OCI-LY3 (cell line): ENCODE results near the gene ANKZF1.

Source experiments
- H2AFZ ChIP-seq: fragments of 200-600, 300-600 bp; shearing (Covaris generic); 2 replicates; pipeline ENCODE4 v1.6.0; 2014; ENCODE audit warnings: antibody characterized with exemption, low read depth, low read length
- H3K27ac ChIP-seq: fragments of 200-600, 300-600 bp; sonication (generic); 2 replicates; pipeline ENCODE4 v1.5.1; 2014; ENCODE audit warnings: mild to moderate bottlenecking, low read length, moderate library complexity, mixed read lengths
- H3K27me3 ChIP-seq: fragments of 200-600, 300-600 bp; sonication (generic); 2 replicates; pipeline ENCODE4 v1.6.1; 2014; ENCODE audit warnings: low read depth, low read length, mixed read lengths
- H3K36me3 ChIP-seq: fragments of 200-600, 300-600 bp; sonication (generic); replicated peaks from 2 replicates; pipeline ENCODE3; 2014; ENCODE audit warnings: low read depth, low read length, mixed read lengths
- H3K4me1 ChIP-seq: fragments of 300-600, 200-600 bp; sonication (generic); 2 replicates; pipeline ENCODE4 v1.6.1; 2014; ENCODE audit warnings: low read length, mixed read lengths
- H3K4me2 ChIP-seq: fragments of 200-600, 300-600 bp; sonication (generic); 2 replicates; pipeline ENCODE4 v1.6.1; 2014; ENCODE audit warnings: low read length, mixed read lengths
- H3K4me3 ChIP-seq: fragments of 300-600, 200-600 bp; sonication (generic); 2 replicates; pipeline ENCODE4 v1.5.1; 2014; ENCODE audit warnings: antibody characterized with exemption, mild to moderate bottlenecking, low read length, moderate library complexity
- H3K79me2 ChIP-seq: fragments of 300-600, 200-600 bp; shearing (Covaris generic); 2 replicates; pipeline ENCODE4 v1.6.1; 2014; ENCODE audit warnings: mild to moderate bottlenecking, low read length, mixed read lengths
- H3K9ac ChIP-seq: fragments of 300-600, 200-600 bp; shearing (Covaris generic); 2 replicates; pipeline ENCODE4 v1.6.0; 2014; ENCODE audit warnings: mild to moderate bottlenecking, low read length, moderate library complexity
- H3K9me3 ChIP-seq: fragments of 200-600, 300-600 bp; shearing (Covaris generic); 2 replicates; pipeline ENCODE4 v1.6.1; 2014; ENCODE audit warnings: low read length, mixed read lengths; ENCODE audit not compliant: insufficient read depth
- H4K20me1 ChIP-seq: fragments of 200-600, 300-600 bp; sonication (generic); 2 replicates; pipeline ENCODE4 v1.6.1; 2016; ENCODE audit warnings: low read length, mixed read lengths; ENCODE audit not compliant: insufficient read depth
- EZH2phosphoT487 ChIP-seq: fragments of 200-600 bp; shearing (Covaris generic); IDR thresholded peaks from 2 replicates; pipeline ENCODE4 v1.6.1; 2018; ENCODE audit warnings: antibody characterized with exemption, mixed run types, low read depth
- TF ChIP-seq, protein P1 (sequence below): fragments of 200-600, 300-600 bp; sonication (generic); IDR thresholded peaks from 2 replicates; pipeline ENCODE4 v1.5.1; 2014; ENCODE audit warnings: antibody characterized with exemption, low read length, low read depth

ANKZF1 gene

DNA sequence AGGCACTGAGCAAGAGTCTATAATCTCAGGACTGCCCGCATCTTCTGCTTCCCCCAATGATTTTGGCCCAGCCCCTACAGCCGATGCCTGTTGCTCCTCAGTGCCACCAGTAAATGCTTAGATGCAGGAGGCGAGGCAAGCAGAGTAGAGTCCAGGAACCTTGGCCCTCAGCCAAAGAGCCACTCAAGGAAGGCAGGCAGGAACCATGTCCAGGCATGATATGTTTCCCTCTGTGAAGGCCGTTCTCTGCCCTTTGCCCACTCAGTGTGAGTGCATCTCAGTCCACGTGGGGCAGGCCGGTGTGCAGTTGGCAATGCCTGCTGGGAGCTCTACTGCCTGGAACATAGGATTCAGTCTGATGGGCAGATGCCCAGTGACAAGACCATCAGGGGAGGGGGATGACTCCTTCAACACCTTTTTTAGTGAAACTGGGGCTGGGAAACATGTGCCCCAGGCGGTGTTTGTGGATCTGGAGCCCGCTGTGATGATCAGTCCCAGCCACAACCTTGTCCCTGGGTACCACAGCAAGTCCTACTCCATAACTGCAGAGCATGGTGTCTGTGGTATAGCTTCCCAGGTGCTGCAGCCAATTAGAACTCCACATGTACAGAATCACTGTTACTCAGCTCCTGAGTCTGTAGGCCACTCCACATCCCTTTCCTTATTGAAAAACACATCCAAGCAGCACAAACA lies 39.9 kb downstream of the ANKZF1 start:
- Histone ChIP-seq H3K27me3 (no peaks in the 10 kb centered on the region), H3K4me2 (no peak overlapping the region), H2AFZ (no peak overlapping the region), H3K9ac (no peak overlapping the region), H3K79me2 (no peaks in the 10 kb centered on the region), H4K20me1 (no peaks in the 10 kb centered on the region), H3K36me3 (no peaks in the 10 kb centered on the region), H3K4me1 (no peaks in the 10 kb centered on the region), H3K9me3 (no peaks in the 10 kb centered on the region), H3K27ac (no peak overlapping the region), H3K4me3 (no peak overlapping the region)
- TF ChIP-seq, protein P1, sequence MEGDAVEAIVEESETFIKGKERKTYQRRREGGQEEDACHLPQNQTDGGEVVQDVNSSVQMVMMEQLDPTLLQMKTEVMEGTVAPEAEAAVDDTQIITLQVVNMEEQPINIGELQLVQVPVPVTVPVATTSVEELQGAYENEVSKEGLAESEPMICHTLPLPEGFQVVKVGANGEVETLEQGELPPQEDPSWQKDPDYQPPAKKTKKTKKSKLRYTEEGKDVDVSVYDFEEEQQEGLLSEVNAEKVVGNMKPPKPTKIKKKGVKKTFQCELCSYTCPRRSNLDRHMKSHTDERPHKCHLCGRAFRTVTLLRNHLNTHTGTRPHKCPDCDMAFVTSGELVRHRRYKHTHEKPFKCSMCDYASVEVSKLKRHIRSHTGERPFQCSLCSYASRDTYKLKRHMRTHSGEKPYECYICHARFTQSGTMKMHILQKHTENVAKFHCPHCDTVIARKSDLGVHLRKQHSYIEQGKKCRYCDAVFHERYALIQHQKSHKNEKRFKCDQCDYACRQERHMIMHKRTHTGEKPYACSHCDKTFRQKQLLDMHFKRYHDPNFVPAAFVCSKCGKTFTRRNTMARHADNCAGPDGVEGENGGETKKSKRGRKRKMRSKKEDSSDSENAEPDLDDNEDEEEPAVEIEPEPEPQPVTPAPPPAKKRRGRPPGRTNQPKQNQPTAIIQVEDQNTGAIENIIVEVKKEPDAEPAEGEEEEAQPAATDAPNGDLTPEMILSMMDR: no peak
- TF ChIP-seq EZH2phosphoT487: no peak

DNA sequence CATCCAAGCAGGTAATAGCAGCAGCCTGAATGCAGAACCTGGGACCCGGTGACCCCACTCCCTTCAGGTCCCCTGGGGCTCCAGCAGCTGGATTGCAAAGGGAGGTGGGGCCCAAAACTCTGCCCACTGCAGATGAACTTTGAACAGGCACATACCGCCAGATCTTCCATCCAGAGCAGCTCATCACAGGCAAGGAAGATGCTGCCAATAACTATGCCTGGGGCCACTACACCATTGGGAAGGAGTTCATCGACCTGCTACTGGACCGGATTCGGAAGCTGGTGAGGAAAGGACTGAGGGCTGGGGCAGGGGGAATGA lies 40.4 kb downstream of the ANKZF1 start:
- no peaks in the 10 kb centered on the region for H3K9me3 ChIP-seq
- no peaks in the 10 kb centered on the region for H3K4me1 ChIP-seq
- H4K20me1 ChIP-seq: no peaks in the 10 kb centered on the region
- TF ChIP-seq, protein P1: no peak
- TF ChIP-seq EZH2phosphoT487: no peak
- no peak overlapping the region for H2AFZ ChIP-seq
- H3K79me2 ChIP-seq: no peaks in the 10 kb centered on the region
- H3K27ac ChIP-seq: no peak overlapping the region
- no peak overlapping the region for H3K4me3 ChIP-seq
- no peaks in the 10 kb centered on the region for H3K36me3 ChIP-seq
- H3K4me2 ChIP-seq: no peak overlapping the region
- no peak overlapping the region for H3K9ac ChIP-seq
- H3K27me3 ChIP-seq: no peaks in the 10 kb centered on the region

DNA sequence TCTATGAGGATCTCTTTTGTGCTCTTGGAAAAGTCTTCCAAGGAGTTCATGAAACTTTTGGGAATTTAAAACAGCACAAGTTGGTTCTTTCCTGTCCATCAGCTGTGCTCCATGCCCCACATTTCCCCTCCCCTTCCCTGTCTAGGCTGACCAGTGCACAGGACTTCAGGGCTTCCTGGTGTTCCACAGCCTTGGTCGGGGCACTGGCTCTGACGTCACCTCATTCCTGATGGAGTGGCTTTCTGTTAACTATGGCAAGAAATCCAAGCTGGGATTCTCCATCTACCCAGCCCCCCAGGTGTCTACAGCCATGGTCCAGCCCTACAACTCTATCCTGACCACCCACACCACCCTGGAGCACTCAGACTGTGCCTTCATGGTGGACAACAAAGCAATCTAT lies 41.4 kb downstream of the ANKZF1 start:
- Histone ChIP-seq H3K79me2 (no peaks in the 10 kb centered on the region), H3K27ac (no peak overlapping the region), H4K20me1 (no peaks in the 10 kb centered on the region), H2AFZ (no peak overlapping the region), H3K36me3 (no peaks in the 10 kb centered on the region), H3K4me3 (no peak overlapping the region), H3K4me1 (no peaks in the 10 kb centered on the region), H3K9ac (no peak overlapping the region), H3K27me3 (no peaks in the 10 kb centered on the region), H3K9me3 (no peaks in the 10 kb centered on the region), H3K4me2 (no peak overlapping the region)
- TF ChIP-seq EZH2phosphoT487: no peak
- TF ChIP-seq, protein P1: no peak

GRCh38 chr2:219272356-219272755 lies 42.8 kb downstream of the ANKZF1 start:
- Histone ChIP-seq H3K4me2 (no peak overlapping the region), H3K4me3 (no peak overlapping the region), H4K20me1 (no peaks in the 10 kb centered on the region), H3K9ac (no peak overlapping the region), H3K36me3 (no peaks in the 10 kb centered on the region), H3K4me1 (no peaks in the 10 kb centered on the region), H2AFZ (no peak overlapping the region), H3K27me3 (no peaks in the 10 kb centered on the region), H3K27ac (no peak overlapping the region), H3K79me2 (no peaks in the 10 kb centered on the region), H3K9me3 (no peaks in the 10 kb centered on the region)
- TF ChIP-seq, protein P1: no peak
- TF ChIP-seq EZH2phosphoT487: no peak
